ENCODE measurements around the gene PTPRF.

DNA sequence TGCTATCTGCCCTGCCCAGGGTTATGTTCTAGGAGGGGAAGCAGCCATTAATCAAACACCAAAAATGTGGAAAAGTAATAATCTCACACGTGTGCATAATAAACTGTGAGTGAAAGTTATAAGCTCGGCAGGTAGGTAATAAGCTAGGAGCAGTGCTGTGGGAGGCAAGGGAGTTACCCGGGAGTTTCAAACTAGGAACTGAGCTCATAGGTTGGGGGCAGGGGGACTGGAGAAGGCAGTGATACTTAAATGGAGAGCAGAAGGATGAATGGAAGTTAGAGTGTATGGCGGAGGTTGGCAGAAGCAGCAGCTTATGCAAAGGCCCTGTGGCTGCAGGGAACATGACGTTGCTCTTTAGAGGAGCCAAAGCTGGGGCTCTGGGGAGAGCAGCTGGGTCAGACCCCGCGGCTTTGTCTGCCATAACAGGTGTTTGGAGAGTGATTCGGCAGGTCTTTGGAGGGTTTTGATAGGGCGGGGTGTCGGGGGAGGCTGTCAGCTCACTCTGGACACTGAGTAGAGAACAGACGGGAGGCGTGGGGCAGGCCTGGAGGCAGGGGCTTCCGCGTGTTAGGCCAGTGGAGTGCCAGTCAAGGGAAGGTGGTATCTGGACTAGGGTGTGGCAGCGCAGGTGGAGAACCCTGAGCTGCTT, 20.0 kb downstream of the PTPRF start:
- no peak for TF ChIP-seq BHLHE40 (IDR thresholded peaks at IDR 0.05; ENCODE audit: borderline replicate concordance)
- TF ChIP-seq SP1 (IDR thresholded peaks at IDR 0.05): no peak
- no peak for TF ChIP-seq ELF4 (IDR thresholded peaks at IDR 0.05)
- TF ChIP-seq ZNF384 (IDR thresholded peaks at IDR 0.05): no peak
- TF ChIP-seq FOXM1 (IDR thresholded peaks at IDR 0.05; ENCODE audit: borderline replicate concordance): no peak
- TF ChIP-seq NFRKB (IDR thresholded peaks at IDR 0.05): no peak
- no peak for TF ChIP-seq L3MBTL2 (conservative IDR thresholded peaks at IDR 0.05)
- TF ChIP-seq CTBP1 (IDR thresholded peaks at IDR 0.05; ENCODE audit: borderline replicate concordance): no peak

Measured in HEK293T (cell line).